Stimulated activated CD8-positive, alpha-beta memory T cell treated with anti-CD3 and anti-CD28 coated beads, Interleukin-12 subunit alpha, Interleukin-12 subunit beta, amount 100 ng/mL, for 1 hour (primary cell): ENCODE results near the gene VHLL.
"Not testable (repeated sequence)": the region's sequence is repeated elsewhere in the genome, so short reads cannot be mapped to it uniquely, and the experiment has no call there.

Experiments
- DNase-seq: peaks from one replicate; pipeline ENCODE4 v3.0.0-alpha.2; 2020; ENCODE audit warnings: low read depth

Gene VHLL

DNA sequence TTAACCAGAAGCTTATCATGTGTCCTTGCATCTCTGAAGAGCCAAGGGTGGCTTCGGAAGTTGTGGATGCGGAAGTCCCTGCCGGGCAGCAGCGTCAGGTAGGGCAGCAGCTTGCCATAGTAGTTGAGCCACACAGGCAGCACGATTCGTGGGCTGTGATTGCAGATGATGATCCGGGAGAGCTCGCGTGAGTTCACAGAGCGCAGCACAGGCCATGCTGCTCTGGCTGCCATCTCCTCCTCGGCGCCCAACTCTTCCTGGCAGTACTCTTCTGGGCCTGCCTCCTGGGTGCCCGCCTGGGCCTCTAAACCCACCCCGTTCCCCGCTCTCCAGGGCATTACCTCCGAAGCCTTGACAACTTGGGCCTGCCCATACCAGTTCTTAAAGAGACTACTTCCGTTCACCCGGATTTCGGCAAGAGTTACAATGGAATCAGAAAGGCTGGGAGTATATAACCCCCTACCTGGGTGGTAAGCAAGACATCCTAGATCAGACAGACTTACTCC lies at the start of gene VHLL:
TSS of gene VHLL (minus strand) at position 456 of the 506 bp plus-strand sequence. CDS start at position 338, 118 bp downstream.
- DNase-seq: no peak

DNA sequence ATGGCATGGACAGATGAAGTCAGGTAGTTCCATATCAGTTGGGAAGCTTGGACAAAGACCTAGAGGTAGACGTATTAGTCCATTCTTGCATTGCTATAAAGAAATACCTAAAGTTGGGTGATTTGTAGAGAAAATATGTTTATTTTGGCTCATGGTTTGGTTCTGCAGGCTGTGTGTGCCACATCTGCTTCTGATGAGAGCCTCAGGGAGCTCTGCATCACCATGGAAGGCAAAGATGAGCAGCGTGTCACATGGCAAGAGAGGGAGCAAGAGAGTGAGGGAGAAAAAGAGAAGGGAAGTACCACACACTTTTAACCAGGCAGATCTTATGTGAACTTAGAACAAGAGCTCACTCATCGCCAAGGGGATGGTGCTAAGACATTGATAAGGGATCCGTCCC lies 48.2 kb upstream of the VHLL start:
- no peak for DNase-seq

DNA sequence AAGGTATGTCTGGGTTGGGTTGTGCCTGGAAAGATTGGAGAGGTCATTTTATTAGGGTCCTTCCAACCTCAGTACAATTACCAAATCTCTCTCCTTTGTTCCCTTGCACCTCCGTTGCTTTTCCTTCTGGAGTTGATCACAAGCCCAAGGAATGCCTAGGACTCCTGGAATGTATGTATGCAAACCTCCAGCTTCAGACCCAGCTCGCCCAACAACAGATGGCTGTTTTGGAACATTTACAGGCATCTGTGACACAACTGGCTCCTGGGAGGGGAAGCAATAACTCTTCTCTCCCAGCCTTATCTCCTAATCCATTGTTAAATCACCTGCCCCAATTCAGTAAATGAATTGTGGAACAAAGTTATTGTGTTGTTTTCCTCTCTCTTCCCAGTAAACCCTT lies 47.5 kb upstream of the VHLL start:
- no peak for DNase-seq

DNA sequence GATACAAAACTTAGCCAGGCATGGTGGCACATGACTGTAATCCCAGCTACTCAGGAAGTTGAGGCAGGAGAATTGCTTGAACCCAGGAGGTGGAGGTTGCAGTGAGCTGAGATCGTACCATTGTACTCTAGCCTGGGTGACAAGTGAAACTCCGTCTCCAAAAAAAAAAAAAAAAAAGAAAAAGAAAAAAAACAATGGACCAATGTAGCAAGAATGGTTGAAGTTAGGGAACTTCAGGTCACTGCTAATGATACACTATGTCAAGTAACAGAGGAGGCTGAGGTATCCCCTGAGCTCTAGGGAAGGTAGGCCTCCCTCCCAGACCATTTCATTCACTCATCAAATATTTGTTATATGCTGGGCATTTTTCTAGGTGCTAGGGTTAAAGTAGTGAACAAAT lies 46.9 kb upstream of the VHLL start:
- not testable (repeated sequence) for DNase-seq

DNA sequence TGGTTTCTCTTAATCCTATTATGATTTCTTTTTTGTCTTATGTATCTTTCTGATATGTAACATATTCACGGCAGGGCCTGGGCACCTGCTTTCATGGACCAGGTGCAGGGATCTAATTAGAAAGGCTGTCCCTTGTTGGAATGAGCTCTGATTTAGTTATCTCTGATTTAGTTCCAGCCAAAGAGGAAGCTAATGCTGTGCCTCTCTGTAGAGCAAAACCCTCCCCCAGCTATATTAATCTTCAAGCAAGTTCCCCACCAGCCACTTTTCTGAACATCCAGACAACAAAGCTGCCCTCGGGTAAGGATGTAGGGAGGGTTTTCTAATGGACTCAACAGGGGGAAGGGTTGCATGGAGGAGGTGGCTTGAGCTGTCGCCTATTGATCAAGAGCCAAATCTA lies 45.3 kb upstream of the VHLL start:
- DNase-seq: no peak

DNA sequence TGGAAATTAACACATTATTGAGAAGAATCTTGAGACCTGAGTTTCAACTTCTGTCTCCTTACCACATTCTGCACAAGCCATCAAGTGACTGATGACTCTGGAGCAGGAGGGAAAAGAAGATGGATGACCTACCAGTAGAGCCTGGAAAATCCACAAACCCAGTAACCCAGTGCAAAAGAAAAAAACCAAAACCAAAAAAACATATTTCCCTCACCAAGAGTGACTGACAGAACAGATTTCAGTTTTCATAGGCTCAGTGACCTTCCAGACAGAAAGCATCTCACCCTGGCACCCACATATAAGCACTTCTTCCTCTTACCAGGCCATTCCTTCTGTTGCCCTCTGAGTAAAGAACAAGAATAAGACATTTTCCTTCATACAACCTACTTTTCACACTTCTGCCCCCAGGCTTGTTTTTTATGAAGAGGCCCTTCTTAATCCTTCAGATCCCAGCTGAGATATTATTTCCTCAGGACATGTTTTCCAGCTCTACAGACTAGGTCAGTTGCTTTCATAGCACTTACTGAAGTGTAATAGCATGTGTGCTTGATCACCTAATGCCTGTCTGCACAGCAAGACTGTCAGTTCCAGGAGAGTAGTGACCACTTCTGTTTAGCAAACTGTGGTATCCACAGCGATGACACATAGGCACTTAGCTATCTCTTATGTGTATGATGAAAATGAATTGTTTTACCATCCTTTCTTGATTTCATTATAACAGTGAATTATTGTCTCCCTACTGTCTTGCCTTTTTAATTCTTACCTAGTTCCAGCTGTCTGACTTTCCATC lies 43.3 kb upstream of the VHLL start:
- DNase-seq: no peak

DNA sequence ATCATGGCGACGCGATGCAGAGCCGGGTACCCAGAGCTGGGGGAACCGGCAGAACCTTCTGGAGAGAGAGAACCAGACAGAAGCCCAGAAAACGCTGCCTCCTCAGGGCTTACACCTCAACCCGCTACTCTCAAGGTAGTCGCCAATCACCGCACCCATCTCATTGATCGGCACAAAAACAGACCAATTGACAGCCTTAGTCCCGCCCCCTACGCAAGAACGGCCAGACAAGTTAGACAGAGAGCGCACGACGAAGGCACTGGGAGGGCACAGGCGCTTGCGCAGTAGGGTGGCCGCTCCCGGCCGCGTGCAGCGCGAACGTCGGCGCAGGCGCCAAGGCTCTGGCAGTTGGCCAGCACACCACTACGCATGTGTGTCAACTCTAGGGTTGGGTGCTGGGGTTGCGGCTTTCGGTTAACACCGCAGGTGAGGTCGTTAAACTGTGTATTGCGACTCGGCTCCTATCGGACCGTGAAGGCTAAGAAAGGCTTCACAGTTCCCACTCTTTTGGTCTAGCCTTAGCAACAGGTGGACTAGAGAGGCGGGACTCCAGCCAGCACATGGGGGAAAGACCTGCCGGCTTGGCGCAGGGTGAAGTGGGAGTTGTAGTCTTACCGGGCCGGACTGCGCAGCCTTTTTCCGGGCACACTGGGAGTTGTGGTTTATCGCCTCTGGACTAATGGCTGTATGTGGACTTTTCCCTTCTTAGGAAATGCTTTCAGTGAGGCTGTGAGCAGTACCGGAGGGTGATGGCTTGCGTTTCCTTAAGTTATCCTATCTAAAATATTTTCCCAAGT lies 39.3 kb upstream of the VHLL start, which contains the start of the genes CCT3 and TSACC:
TSS of gene CCT3 (minus strand) at position 113 of the 797 bp plus-strand sequence. CDS start at position 5, 108 bp downstream.
TSS of gene TSACC (plus strand) at position 347 of the 797 bp plus-strand sequence. CDS start 1,232 bp downstream, outside the sequence.
- peak; percentile 98 for DNase-seq

DNA sequence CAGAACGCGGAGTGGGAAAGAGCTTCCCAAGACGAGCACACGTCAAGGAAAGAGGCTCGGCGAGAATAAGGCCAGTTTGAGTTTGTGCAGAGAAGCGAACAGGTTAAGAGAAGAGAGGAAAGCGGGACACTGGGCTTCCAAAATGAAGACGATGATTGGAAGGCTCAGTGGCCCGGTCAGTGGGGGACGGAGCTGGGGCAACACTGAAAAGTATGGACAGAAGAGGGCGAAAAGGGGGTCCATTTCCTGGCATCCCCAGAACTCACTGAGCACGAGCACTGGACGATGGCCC lies 38.7 kb upstream of the VHLL start:
- DNase-seq: no peak

DNA sequence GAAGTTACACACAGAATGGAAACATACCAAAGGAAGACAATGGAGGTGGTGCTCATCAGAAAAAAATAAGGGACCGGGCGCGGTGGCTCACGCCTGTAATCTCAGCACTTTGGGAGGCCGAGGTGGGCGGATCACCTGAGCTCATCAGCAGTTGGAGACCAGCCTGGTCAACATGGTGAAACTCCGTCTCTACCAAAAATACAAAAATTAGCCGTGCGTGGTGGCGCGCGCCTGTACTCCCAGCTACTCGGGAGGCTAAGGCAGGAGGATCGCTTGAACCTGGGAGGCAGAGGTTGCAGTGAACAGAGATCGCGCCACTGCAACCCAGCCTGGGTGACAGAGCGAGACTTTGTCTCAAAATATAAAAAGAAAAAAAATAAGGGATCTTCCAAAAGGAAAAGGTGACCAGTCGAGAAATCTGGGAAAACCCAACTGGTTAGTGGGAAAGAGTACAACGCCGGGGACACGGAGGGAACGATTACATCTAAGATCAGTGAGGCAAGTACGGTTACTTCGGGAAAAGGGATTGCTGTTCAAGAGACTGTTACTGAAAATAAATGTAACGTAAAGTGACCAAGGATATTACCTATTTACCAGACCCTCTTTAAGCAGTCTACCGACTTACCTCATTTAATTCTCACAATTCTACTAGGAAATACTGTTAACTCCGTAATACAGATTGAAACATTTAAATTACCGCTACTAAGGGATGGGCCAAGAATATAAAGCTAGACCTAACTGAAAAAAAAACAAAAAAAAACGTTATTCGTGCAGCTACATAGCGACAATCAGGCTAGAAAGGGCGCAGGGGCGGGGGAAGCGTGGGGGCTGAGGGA lies 38.2 kb upstream of the VHLL start:
- DNase-seq: no peak

DNA sequence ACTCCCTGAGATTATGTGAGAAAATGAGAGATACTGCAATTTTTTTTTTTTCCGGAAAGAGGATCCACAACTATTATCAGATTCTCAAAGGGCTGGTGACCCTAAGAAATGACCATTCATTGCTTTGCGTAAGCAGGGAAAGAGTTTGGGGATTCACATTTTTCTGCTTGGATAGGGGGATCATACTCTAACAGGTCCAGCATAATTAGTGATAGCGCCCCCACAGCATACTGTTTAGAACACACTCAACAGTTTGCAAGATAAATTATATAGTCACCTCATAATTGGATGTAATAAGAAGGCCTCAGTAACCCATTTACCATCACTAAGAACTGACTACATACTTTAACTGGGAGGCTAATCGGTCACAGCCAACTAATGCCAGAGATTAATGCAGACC lies 37.1 kb upstream of the VHLL start:
- no peak for DNase-seq

DNA sequence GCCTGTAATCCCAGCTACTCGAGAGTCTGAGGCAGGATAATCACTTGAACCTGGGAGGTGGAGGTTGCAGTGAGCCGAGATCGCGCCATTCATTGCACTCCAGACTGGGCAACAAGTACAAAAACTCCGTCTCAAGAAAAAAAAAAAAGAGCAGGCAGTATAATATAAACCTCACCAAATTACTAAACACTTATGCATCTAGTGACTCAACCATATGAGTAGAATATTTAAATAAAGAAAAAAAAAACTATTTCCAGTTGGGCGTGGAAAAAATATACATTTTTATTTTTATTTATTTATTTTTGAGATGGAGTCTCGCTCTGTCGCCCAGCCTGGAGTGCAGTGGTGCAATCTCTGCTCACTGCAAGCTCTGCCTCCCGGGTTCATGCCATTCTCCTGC lies 24.1 kb upstream of the VHLL start:
- DNase-seq: not testable (repeated sequence)

DNA sequence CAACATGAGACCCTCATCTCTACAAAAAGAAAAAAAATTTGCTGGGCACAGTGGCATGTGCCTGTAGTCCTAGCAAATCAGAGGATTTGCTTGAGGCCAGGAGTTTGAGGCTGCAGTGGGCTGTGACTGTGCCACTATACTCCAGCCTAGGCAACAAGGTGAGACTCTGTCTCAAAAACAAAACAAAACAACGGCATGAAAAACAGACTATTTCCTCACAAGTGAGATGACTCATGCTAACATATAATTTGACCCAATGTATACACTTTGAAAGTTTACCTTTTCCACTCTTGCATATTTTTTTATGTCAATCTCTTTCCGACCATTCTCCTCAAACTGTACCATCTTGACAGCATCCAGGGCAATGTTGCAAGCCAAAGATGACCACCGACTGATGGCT lies 21.5 kb upstream of the VHLL start:
- no peak for DNase-seq

DNA sequence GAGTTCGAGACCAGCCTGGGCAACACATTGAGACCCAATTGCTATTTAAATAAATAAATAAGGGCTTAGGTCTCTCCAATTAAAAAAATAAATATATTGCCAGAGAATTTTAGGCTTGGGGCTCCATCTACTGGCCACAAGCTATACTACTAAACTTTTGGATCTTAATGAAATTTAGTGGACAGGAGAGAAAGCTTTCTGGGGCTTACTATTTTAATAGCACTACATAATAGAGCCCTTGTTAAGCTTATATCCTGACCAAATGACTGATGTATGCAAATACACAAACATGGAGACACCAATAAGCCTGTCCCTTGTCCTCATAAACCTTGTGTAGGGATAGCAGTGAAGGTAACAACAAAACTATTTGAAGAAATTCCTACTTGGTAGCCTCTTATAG lies 20.6 kb upstream of the VHLL start:
- DNase-seq: no peak

DNA sequence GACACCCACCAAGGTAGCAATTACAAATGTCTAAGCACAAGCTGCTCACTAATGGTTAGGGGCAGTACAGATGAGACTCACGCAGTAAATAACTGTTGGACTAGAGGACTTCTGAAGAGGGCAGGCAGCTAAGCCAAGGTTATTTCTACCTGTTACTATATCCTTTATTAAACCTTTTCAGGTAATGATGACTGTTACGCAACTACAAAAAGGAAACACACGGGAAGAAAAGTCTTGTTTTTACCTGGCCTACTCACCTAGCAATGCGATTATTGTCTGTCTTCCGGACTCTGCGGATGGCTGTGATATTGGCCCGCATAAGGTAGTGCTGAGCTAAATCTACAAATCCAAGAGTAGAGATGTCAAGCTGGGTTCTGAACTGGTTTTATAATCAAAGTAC lies 17.8 kb upstream of the VHLL start:
- DNase-seq: no peak

DNA sequence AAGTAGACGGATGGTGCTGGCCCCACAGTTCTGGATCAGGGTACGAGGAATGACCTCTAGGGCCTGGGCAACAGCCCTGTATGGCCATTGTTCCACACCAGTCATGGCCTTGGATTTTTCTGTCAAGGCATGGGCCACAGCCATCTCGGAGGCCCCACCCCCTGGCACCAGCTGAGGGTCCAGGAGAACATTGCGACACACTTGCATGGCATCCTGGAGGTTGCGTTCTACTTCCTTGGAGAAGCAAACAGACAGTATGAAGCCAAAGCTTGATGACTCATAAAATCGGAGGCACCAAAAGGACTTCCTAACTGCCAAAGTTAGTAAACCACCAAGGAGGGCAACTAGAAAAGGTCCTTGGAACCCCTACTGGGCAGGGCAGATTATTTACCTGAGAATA lies 11.9 kb upstream of the VHLL start:
- DNase-seq: no peak

DNA sequence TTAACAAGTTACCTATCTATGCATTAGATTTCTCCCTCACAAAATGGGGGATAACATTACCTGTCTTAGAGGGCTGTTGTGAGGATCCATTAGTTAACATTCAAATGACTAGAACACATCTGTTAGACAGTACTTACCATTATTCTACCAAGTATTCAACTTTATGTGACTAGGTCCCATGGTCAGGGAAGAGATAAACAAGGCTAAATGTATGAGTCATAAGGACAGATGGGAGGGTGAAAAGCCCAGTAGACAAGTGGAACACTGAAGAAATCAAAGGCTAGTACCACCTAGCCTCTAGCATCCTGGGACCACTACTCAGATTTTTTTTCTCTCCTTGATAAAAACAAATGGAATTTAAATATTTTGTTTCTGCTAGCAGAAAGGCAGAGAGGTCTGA lies 9.0 kb upstream of the VHLL start:
- no peak for DNase-seq

DNA sequence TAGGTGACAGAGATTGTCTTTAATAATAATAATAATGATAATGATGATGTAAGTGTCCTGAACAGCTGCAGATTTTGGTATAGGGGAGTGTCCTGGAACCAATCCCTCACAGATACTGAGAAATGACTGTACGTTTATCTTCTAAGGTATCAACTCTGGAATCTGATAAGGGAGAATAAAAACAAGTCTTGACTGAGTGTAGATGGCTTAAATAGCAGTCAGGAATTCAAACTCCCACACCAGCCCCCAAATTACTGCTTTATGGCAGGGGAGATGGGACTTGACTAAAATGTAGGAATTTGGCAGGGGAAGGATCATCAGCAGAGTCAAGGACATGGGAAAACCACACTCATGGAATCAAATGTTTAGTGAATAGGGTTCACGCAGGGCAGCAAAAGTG lies 6.1 kb upstream of the VHLL start:
- DNase-seq: no peak

DNA sequence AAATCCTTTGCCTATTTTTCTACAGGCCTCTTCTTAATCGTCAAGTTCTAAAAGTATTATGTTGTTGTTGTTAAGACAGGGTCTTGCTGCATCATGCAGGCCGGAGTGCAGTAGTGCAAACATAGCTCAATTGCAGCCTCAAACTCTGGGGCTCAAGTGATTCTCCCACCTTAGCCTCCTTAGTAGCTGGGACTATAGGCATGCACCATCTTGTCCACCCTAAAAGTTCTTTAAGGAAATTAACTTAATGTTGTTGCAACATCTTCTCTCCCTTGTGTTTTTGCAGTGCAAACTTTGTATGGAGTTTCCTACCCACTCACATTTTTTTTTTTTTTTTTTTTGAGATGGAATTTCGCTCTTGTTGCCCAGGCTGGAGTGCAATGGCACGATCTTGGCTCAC lies 4.1 kb upstream of the VHLL start:
- DNase-seq: no peak

DNA sequence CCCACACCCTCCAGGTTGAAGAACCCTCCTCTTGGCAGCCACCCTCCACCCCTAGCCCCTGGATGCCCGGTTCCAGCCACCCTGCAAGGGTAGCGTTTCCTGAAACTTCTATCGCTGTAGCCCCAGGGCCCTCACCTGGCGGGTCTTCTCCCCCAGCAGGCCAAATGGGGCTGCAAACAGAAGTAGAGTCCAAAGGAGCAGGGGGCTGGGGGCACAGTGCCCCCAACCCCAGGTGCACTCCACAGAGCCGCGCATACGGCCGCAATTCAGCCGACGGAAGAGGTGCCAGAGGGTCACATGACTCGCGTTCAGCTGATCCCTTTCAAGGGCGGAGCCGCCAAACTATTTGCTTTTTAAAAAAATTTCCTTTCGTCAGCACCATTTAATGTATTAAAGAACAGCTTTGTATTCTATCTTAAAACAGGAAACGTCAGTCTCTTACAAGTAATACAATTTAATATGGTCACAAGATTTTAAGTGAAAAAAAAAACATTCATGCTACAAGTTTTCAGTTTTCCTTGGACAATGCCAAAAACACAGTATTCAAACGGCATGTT lies 3.6 kb downstream of the VHLL start, which contains the start of gene GLMP:
TSS of gene GLMP (minus strand) at position 289 of the 557 bp plus-strand sequence. CDS start at position 255, 34 bp downstream.
- peak; percentile 45 for DNase-seq

DNA sequence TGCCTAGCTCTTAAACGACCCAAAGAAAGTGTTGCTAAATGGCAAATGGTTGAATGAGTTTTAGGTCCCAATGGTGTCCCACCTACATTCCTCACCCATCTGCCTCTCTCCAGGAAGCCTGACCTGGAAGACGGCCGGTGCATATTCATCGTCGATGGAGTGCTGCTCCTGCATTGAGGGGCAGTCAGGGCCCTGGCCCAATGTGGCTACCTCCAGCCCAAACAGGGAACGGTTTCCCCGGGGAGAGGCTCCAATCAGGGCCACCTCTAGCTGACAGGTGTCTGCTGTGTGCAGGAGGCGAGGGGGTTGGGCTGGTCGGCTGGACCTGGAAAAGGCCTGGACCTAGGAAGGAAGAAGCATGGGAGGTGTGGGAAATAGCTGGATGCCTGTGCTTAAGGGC lies 5.2 kb downstream of the VHLL start:
- no peak for DNase-seq

DNA sequence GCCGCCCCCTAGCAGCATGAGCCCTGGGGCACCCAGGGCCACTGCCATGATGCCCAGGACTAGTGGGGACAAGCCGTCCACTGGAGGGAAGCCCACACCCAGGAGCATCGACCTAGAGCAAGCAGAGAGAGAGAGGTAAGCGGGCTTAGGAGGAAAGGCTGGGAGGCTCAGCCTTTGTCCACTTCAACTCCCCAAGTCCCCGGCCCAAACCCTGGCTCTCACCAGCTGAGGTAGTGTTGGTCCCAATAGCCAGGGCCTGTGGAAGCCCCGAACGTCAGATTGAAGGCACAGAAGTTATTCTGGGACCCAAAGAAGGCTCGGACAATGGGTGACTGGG lies 6.0 kb downstream of the VHLL start:
- DNase-seq: no peak
